ENCODE data around the gene PRR19. TPM values are rescaled to one million over a fixed set of nuclear protein-coding genes. Genes with fewer than 3 reads are reported as not detected.

The PRR19 gene
- total RNA-seq, 2 donors from 2014 or later: 1.4 to 2.7 TPM

DNA sequence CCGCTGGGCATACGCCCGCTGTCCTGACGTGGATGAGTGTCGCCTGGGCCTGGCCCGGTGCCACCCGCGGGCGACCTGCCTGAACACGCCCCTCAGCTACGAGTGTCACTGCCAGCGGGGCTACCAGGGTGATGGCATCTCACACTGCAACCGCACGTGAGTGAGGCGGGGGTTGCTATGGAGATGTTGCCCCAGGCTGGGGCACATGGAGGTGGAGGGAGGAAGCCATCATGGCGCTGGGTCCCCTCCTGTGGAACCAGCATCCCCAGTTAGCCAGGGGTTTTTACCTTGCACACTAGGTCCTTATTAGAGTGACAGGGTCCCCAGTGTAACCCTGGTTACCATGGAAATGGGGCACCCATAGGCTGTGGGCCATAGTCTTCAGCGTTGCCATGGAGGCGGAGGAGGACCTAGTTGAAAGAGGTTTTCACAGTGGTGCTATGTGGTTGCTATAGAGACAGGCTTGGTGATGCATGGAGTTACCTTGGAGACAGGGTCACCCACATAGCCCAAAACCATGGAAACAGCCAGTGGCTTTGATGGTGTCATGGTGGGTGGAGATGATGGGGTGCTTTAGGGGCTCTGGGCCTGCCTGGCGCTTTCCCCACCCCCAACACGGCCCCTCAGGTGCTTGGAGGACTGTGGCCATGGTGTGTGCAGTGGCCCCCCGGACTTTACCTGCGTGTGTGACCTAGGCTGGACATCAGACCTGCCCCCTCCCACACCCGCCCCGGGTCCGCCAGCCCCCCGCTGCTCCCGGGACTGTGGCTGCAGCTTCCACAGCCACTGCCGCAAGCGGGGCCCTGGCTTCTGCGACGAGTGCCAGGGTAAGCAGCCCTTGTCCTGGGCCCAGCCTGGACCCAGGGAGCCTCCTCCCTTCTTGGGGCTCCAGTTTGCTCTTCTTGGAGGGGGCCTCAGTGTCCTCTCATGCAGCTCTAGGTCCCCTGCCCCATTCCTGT is 50.6 kb downstream of the PRR19 start:
- DNase-seq: no peak
- TF ChIP-seq CTCF (conservative IDR thresholded peaks at IDR 0.05): no peak
- Histone ChIP-seq H3K9me3 (ENCODE audit: control insufficient read depth, low read length) (no peaks in the 10 kb centered on the region), H3K27me3 (ENCODE audit: control insufficient read depth, insufficient read depth, low read length, poor library complexity, severe bottlenecking) (no peaks in the 10 kb centered on the region), H3K36me3 (ENCODE audit: control insufficient read depth, insufficient read depth, low read length) (peaks cover 17% of the 10 kb centered on the region), H3K27ac (ENCODE audit: low read depth, low read length) (peak overlapping the region; percentile 70), H3K4me3 (ENCODE audit: low read length) (no peak overlapping the region), H3K4me1 (ENCODE audit: control insufficient read depth, insufficient read depth, low read length) (no peaks in the 10 kb centered on the region), H3K9ac (ENCODE audit: extremely low read depth, low read length, poor library complexity, severe bottlenecking) (no peak overlapping the region)
- H3K4me3 Mint-ChIP-seq: no peak overlapping the region
- H3K4me1 Mint-ChIP-seq: no peaks in the 10 kb centered on the region
- no peaks in the 10 kb centered on the region for H3K27me3 Mint-ChIP-seq (ENCODE audit: insufficient read depth)
- peaks cover 33% of the 10 kb centered on the region for H3K36me3 Mint-ChIP-seq (ENCODE audit: low read depth)
- WGBS, 2 experiments (ENCODE audit: insufficient coverage in 1 of 2, insufficient read length in 1 of 2): 84 to 95% methylated on average over 18 to 31 of the region's 31 CpGs
- H3K9me3 Mint-ChIP-seq: no peaks in the 10 kb centered on the region
- no peak overlapping the region for H3K27ac Mint-ChIP-seq

DNA sequence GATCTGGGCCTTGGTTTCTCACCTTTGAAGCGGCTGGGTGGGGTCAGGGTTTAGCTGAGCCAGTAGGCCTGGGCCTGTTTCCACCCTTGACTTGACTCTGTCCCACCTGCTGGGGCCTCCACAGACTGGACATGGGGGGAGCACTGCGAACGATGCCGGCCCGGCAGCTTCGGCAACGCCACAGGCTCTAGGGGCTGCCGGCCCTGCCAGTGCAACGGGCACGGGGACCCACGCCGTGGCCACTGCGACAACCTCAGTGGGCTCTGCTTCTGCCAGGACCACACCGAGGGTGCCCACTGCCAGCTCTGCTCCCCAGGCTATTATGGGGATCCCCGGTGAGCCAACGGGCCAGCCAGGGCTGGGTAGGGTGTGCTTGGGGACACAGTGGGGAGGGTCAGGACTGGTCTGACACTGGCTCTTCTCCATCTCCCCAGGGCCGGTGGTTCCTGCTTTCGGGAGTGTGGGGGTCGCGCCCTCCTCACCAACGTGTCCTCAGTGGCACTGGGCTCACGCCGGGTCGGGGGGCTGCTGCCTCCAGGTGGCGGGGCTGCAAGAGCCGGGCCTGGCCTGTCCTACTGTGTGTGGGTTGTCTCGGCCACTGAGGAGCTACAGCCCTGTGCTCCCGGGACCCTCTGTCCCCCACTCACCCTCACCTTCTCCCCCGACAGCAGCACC is 51.5 kb downstream of the PRR19 start:
- Histone ChIP-seq H3K27ac (ENCODE audit: low read depth, low read length) (peak overlapping the region; percentile 70), H3K27me3 (ENCODE audit: control insufficient read depth, insufficient read depth, low read length, poor library complexity, severe bottlenecking) (no peaks in the 10 kb centered on the region), H3K4me1 (ENCODE audit: control insufficient read depth, insufficient read depth, low read length) (no peaks in the 10 kb centered on the region), H3K36me3 (ENCODE audit: control insufficient read depth, insufficient read depth, low read length) (peaks cover 14% of the 10 kb centered on the region), H3K4me3 (ENCODE audit: low read length) (no peak overlapping the region), H3K9me3 (ENCODE audit: control insufficient read depth, low read length) (no peaks in the 10 kb centered on the region), H3K9ac (ENCODE audit: extremely low read depth, low read length, poor library complexity, severe bottlenecking) (no peak overlapping the region)
- TF ChIP-seq CTCF (conservative IDR thresholded peaks at IDR 0.05): no peak
- no peaks in the 10 kb centered on the region for H3K9me3 Mint-ChIP-seq
- H3K36me3 Mint-ChIP-seq (ENCODE audit: low read depth): peaks cover 31% of the 10 kb centered on the region
- H3K4me1 Mint-ChIP-seq: no peaks in the 10 kb centered on the region
- no peaks in the 10 kb centered on the region for H3K27me3 Mint-ChIP-seq (ENCODE audit: insufficient read depth)
- H3K4me3 Mint-ChIP-seq: no peak overlapping the region
- DNase-seq: no peak
- no peak overlapping the region for H3K27ac Mint-ChIP-seq
- 94% methylated on average over 13 to 29 of the region's 29 CpGs for WGBS, 2 experiments (ENCODE audit: insufficient coverage in 1 of 2, insufficient read length in 1 of 2)

DNA sequence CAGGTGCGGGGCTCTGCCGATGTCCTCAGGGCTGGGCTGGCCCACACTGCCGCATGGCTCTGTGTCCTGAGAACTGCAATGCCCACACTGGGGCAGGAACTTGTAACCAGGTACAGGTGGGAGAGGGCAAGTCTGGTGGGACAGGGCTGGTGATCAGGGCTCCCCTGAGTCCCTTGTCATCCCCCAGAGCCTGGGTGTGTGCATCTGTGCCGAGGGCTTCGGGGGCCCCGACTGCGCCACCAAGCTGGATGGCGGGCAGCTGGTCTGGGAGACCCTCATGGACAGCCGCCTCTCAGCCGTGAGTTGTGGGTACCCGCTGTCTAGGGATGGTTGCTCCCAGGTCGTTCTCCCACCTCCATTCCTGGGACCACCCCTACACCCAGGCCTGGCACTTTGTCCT is 54.0 kb downstream of the PRR19 start:
- Mint-ChIP-seq H3K36me3 (ENCODE audit: low read depth) (peaks cover 36% of the 10 kb centered on the region), H3K27me3 (ENCODE audit: insufficient read depth) (no peaks in the 10 kb centered on the region), H3K27ac (no peak overlapping the region), H3K4me1 (no peaks in the 10 kb centered on the region), H3K4me3 (no peak overlapping the region), H3K9me3 (no peaks in the 10 kb centered on the region)
- Histone ChIP-seq H3K9ac (ENCODE audit: extremely low read depth, low read length, poor library complexity, severe bottlenecking) (no peak overlapping the region), H3K4me1 (ENCODE audit: control insufficient read depth, insufficient read depth, low read length) (no peaks in the 10 kb centered on the region), H3K4me3 (ENCODE audit: low read length) (no peak overlapping the region), H3K27ac (ENCODE audit: low read depth, low read length) (no peak overlapping the region), H3K36me3 (ENCODE audit: control insufficient read depth, insufficient read depth, low read length) (peaks cover 14% of the 10 kb centered on the region), H3K27me3 (ENCODE audit: control insufficient read depth, insufficient read depth, low read length, poor library complexity, severe bottlenecking) (no peaks in the 10 kb centered on the region), H3K9me3 (ENCODE audit: control insufficient read depth, low read length) (no peaks in the 10 kb centered on the region)
- WGBS, 2 experiments (ENCODE audit: insufficient coverage in 1 of 2, insufficient read length in 1 of 2): 97 to 100% methylated on average over 2 to 12 of the region's 12 CpGs
- no peak for TF ChIP-seq CTCF (conservative IDR thresholded peaks at IDR 0.05)
- no peak for DNase-seq

Data from endodermal cell (in vitro differentiated cells).